Breast epithelium (tissue), 3 donors: ENCODE measurements around the gene LCAT.

Experiments
- CTCF ChIP-seq, 3 donors: fragments of 450-650 bp; IDR thresholded peaks; one replicate each; pipeline ENCODE4 v1.5.1; 2016 to 2017; ENCODE audit warnings: antibody characterized with exemption in 3 of 3, mild to moderate bottlenecking in 3 of 3, moderate library complexity in 3 of 3
- POLR2A ChIP-seq: fragments of 450-650 bp; IDR thresholded peaks from one replicate; pipeline ENCODE4 v1.6.1; 2016; ENCODE audit warnings: antibody characterized with exemption, mild to moderate bottlenecking, moderate library complexity

DNA sequence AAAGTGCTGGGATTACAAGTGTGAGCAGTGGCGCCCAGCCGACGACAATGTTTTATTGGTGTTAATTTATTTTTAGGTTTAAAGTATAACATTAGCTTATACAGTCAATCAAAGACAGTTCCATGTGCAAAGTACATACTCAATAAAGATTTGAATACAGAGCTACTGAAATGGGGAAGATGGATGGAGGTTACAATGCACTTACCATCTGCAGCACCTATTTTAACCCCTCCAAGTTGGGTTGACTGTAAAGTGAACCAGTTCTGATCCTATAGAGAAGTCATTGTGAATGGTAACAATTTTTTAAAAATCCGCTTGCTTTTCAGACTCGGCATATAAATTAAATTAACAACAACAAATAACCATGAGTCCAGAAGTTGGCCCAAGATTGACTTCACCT is 51.5 kb downstream of the LCAT start:
- TF ChIP-seq CTCF (IDR thresholded peaks at IDR 0.05) (no peak), POLR2A (no peak)
